Adrenal gland (tissue), 12 donors: ENCODE results near the gene COPB2. TPM values are rescaled to one million over a fixed set of nuclear protein-coding genes. Genes with fewer than 3 reads are reported as not detected.
A peak's percentile ranks its signal among the peaks of the same experiment; 100 is the strongest.

Experiments used
- DNase-seq, 7 donors: peaks; one replicate each; pipeline ENCODE4 v3.0.0-alpha.2; 2019 to 2020
- H3K27ac ChIP-seq, 5 donors: fragments of 200-600 bp; sonication (generic) in 4 of 5; 1 replicate in 3 of 5; 2 replicates in 2 of 5; pipeline versions ENCODE4 v1.5.1 to v1.8.0; 2016 to 2020; ENCODE audit warnings: mild to moderate bottlenecking in 1 of 5
- H3K27me3 ChIP-seq: fragments of 200-600 bp; 2 replicates; pipeline ENCODE4 v1.8.0; 2021
- H3K36me3 ChIP-seq, 2 donors: fragments of 200-600 bp; replicated peaks in 1 of 2; 1 replicate in 1 of 2; 2 replicates in 1 of 2; pipeline versions ENCODE4 v1.5.1 to v1.8.0; 2018 to 2022
- H3K4me1 ChIP-seq, 2 donors: fragments of 200-600 bp; replicated peaks in 1 of 2; 1 replicate in 1 of 2; 2 replicates in 1 of 2; pipeline versions ENCODE4 v1.5.1 to v1.8.0; 2018 to 2021
- H3K4me3 ChIP-seq, 4 donors: fragments of 200-600 bp; sonication (generic) in 3 of 4; one replicate each; pipeline ENCODE4 v1.5.1; 2016 to 2018
- H3K9me3 ChIP-seq, 3 donors: fragments of 200-600 bp; sonication (generic) in 1 of 3; replicated peaks in 1 of 3; 1 replicate in 2 of 3; 2 replicates in 1 of 3; pipeline versions ENCODE4 v1.5.1 to v1.8.0; 2016 to 2021
- POLR2A ChIP-seq, 2 donors: fragments of 450-650 bp; IDR thresholded peaks; one replicate each; pipeline ENCODE4 v1.6.1; 2017; ENCODE audit warnings: antibody characterized with exemption in 2 of 2, mild to moderate bottlenecking in 2 of 2, moderate library complexity in 1 of 2
- WGBS, 4 donors: extraction: QIAGEN DNeasy Blood & Tissue Kit in 2 of 4; methylation state at CpG; one replicate each; pipeline versions ENCODE4 v1.1.5 to v1.1.7; 2013 to 2017; 5-methylcytosine and 5-hydroxymethylcytosine counted together
- intact Hi-C, 2 donors: fragments of 100-400 bp; cut with DNase I; formaldehyde crosslinking; loops; one replicate each; pipeline versions ENCODE4 v1.14.1 to v1.15.0; 2022 to 2023
- polyA plus RNA-seq, 3 donors: library from polyadenylated mRNA; stranded (reverse); fragments of 200-250 nt in 2 of 3; fragments of 350-450 nt in 1 of 3; fragmentation: Illumina TruSeq in 1 of 3; extraction: RNeasy Lipid Tissue Mini Kit (QIAGEN cat#74804) in 1 of 3; gene quantifications; one replicate each; pipeline ENCODE4 v1.2.3, GENCODE V29; 2013 to 2014
- total RNA-seq, 9 donors: library from RNA; depleted of rRNA in 4 of 9; stranded (reverse); fragments of >200 nt in 4 of 9; fragments of 120-200 nt in 1 of 9; fragmentation: NEBNext Ultra II Directional in 1 of 9; extraction: Animal tissue kit (Norgen Biotek cat#: 25700) in 1 of 9; gene quantifications; one replicate each; pipeline versions ENCODE4 v1.1.0 to v1.2.4, GENCODE V29; 2013 to 2023
- TF ChIP-seq, protein P1 (sequence below), 6 experiments: fragments of 450-650 bp in 4 of 6; fragments of 200-600 bp in 2 of 6; sonication (generic) in 1 of 6; IDR thresholded peaks; 1 replicate in 5 of 6; 2 replicates in 1 of 6; pipeline versions ENCODE4 v1.5.1 to v1.8.0; 2016 to 2021; ENCODE audit warnings: antibody characterized with exemption in 6 of 6, mild to moderate bottlenecking in 2 of 6, moderate library complexity in 1 of 6
- donor health status: healthy with polysubstance abuse.
- donor health status: Bipolar disorder and iron deficiency.
- donor health status: DM: yes; HTN: yes; CAD: no.
- donor health status: DM: no; HTN: no; CAD: no.
- donor health status: DM: no; HTN: no; CAD: no.
- donor health status: DM: yes; HTN: yes; CAD: no.

The COPB2 gene
- total and polyA plus RNA-seq, 12 donors, result 28.1 to 192 (median 126) TPM

DNA sequence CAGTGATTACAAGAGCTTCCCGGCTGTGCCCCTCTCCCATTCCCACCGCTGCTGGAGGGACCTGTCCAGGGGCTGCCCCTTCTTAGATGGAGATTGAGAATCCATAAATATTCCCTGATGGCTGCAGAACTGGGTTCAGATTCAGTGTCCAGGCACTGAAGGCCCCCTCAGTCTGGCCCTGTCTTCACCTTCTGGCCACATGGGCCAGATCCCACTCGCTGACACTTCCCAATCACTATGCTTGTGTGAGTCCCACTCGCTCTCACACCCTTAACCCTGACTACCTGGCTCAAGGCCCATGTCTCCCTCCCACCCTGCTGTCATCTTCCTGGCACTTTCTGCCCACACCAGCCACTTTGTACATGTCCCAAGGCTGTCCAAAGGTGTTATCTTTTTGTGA, 61.1 kb downstream of the COPB2 start:
- Histone ChIP-seq H3K27ac (no peak overlapping the region), H3K36me3 (no peaks in the 10 kb centered on the region), H3K9me3 (no peaks in the 10 kb centered on the region), H3K4me1 (no peaks in the 10 kb centered on the region), H3K27me3 (no peaks in the 10 kb centered on the region), H3K4me3 (no peak overlapping the region)
- no peak for DNase-seq
- no peak for TF ChIP-seq POLR2A (IDR thresholded peaks at IDR 0.05)
- TF ChIP-seq, protein P1, sequence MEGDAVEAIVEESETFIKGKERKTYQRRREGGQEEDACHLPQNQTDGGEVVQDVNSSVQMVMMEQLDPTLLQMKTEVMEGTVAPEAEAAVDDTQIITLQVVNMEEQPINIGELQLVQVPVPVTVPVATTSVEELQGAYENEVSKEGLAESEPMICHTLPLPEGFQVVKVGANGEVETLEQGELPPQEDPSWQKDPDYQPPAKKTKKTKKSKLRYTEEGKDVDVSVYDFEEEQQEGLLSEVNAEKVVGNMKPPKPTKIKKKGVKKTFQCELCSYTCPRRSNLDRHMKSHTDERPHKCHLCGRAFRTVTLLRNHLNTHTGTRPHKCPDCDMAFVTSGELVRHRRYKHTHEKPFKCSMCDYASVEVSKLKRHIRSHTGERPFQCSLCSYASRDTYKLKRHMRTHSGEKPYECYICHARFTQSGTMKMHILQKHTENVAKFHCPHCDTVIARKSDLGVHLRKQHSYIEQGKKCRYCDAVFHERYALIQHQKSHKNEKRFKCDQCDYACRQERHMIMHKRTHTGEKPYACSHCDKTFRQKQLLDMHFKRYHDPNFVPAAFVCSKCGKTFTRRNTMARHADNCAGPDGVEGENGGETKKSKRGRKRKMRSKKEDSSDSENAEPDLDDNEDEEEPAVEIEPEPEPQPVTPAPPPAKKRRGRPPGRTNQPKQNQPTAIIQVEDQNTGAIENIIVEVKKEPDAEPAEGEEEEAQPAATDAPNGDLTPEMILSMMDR (IDR thresholded peaks at IDR 0.05), result no peak
- intact Hi-C loops, result loop anchor here (2.0 to 10.0 kb wide), 4 partner anchors 216 to 394 kb away; no protein-coding TSS in a partner anchor
- WGBS, 4 donors, result 92 to 97% (median 94%) methylated on average over 4 of the region's 4 CpGs

DNA sequence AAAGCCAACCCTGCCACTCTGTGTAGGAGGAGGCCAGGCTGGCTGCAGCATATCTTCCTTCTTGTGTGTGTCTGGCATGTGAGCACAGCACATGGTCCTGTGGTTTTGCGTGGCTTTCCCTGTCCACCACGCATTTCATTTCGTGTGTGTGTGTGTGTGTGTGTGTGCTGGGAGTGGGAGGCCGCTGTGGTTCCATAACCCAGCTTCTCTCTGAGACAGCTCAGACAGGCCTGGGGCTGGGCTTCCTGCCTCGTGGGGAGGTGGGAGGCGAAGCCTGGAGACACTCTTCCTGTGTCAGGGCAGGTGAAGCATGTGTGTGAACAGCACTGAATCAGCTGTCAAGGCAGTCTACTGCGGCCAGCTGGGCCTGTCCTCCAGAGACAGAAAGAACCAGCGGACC, 61.6 kb downstream of the COPB2 start:
- Histone ChIP-seq H3K9me3 (no peaks in the 10 kb centered on the region), H3K36me3 (no peaks in the 10 kb centered on the region), H3K4me1 (no peaks in the 10 kb centered on the region), H3K27ac (no peak overlapping the region), H3K27me3 (no peaks in the 10 kb centered on the region), H3K4me3 (no peak overlapping the region)
- peak in 2 of 7 donors; percentile 7 to 36 for DNase-seq
- WGBS, 4 donors, result 61 to 93% (median 74%) methylated on average over 7 to 8 of the region's 8 CpGs
- TF ChIP-seq, protein P1 (IDR thresholded peaks at IDR 0.05), result no peak
- TF ChIP-seq POLR2A (IDR thresholded peaks at IDR 0.05), result no peak
- intact Hi-C loops, result loop anchor here (2.0 to 10.0 kb wide), 4 partner anchors 215 to 393 kb away; no protein-coding TSS in a partner anchor

DNA sequence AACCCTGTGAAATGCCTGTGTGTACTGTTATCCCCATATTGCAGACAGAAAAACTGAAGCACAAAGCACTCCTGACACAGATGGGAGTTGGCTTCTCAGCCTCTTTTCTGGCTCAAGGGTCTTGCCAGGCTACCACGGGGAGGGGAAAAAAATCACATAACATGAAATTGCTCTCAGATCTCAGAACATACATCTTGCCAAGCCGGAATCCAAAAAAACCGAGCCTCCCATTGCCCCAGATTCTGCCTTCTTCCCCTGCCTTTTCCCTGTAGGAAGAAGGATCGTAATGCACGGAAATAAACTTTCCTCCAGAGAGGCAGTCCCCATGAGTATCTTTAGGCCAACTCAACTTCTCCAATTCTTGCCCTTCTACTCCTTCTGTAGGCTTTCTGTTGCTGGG, 62.2 kb downstream of the COPB2 start:
- Histone ChIP-seq H3K27ac (no peak overlapping the region), H3K27me3 (no peaks in the 10 kb centered on the region), H3K36me3 (no peaks in the 10 kb centered on the region), H3K4me3 (no peak overlapping the region), H3K9me3 (no peaks in the 10 kb centered on the region), H3K4me1 (no peaks in the 10 kb centered on the region)
- WGBS, 4 donors, result 91 to 95% (median 91%) methylated on average over 5 of the region's 5 CpGs
- intact Hi-C loops, result loop anchor here (5.0 to 10.0 kb wide), 2 partner anchors 390 to 392 kb away; no protein-coding TSS in a partner anchor
- DNase-seq, result peak in 2 of 7 donors; percentile 0 to 11
- TF ChIP-seq, protein P1 (IDR thresholded peaks at IDR 0.05), result no peak
- no peak for TF ChIP-seq POLR2A (IDR thresholded peaks at IDR 0.05)

DNA sequence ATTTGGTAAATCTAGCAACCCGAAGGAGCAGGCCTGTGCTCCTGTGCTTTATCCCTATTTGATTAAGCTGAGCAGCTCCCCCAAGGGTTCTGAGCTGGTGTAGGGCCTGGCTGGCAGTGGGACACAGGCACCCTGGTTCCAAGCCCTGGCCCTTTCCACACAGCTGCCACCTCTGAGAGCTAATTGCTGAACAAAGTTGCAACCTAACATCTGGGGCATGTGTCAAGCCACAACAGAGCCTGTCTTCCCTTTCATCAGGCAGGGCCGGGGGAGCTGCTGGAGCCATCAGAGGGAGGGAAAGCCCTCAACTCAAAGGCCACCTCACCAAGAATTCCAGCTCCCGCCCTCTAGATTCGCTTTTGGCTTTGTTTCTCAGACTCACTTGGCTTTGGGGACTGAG, 62.7 kb downstream of the COPB2 start:
- DNase-seq, result peak in 1 of 7 donors; percentile 35
- no peaks in the 10 kb centered on the region for H3K36me3 ChIP-seq
- no peaks in the 10 kb centered on the region for H3K9me3 ChIP-seq
- H3K4me1 ChIP-seq, result no peaks in the 10 kb centered on the region
- no peak overlapping the region for H3K27ac ChIP-seq
- 88 to 93% (median 90%) methylated on average over 3 to 4 of the region's 4 CpGs for WGBS, 4 donors
- H3K4me3 ChIP-seq, result no peak overlapping the region
- intact Hi-C loops, result loop anchor here (5.0 to 10.0 kb wide), 2 partner anchors 389 to 392 kb away; no protein-coding TSS in a partner anchor
- H3K27me3 ChIP-seq, result no peaks in the 10 kb centered on the region
- no peak for TF ChIP-seq POLR2A (IDR thresholded peaks at IDR 0.05)
- TF ChIP-seq, protein P1 (IDR thresholded peaks at IDR 0.05), result no peak
